K562 (cell line): ENCODE measurements around the gene KRT38.

Experiments used
- POLR2AphosphoS5 ChIP-seq: IDR thresholded peaks from 2 replicates; pipeline ENCODE4 v1.6.1; 2011; ENCODE audit warnings: mild to moderate bottlenecking, low read depth, low read length, moderate library complexity; ENCODE audit not compliant: control insufficient read depth, insufficient read depth
- TF ChIP-seq, protein P1 (sequence below), 2 experiments: IDR thresholded peaks; 2 replicates each; pipeline ENCODE4 v1.6.1; 2012; ENCODE audit warnings: improper control_type of control experiment in 2 of 2, low read depth in 2 of 2, low read length in 2 of 2, borderline replicate concordance in 1 of 2

- TF ChIP-seq, protein P1, sequence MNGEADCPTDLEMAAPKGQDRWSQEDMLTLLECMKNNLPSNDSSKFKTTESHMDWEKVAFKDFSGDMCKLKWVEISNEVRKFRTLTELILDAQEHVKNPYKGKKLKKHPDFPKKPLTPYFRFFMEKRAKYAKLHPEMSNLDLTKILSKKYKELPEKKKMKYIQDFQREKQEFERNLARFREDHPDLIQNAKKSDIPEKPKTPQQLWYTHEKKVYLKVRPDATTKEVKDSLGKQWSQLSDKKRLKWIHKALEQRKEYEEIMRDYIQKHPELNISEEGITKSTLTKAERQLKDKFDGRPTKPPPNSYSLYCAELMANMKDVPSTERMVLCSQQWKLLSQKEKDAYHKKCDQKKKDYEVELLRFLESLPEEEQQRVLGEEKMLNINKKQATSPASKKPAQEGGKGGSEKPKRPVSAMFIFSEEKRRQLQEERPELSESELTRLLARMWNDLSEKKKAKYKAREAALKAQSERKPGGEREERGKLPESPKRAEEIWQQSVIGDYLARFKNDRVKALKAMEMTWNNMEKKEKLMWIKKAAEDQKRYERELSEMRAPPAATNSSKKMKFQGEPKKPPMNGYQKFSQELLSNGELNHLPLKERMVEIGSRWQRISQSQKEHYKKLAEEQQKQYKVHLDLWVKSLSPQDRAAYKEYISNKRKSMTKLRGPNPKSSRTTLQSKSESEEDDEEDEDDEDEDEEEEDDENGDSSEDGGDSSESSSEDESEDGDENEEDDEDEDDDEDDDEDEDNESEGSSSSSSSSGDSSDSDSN (IDR thresholded peaks at IDR 0.05; ENCODE audit: borderline replicate concordance in 1 of 2, low read depth in 2 of 2, low read length in 2 of 2), result no peak
- no peak for TF ChIP-seq POLR2AphosphoS5
These were observed 34.1 kb upstream of the KRT38 start for GRCh38 chr17:41474863-41475262.
